H1 (cell line): ENCODE measurements around the gene GPR25. TPM values are rescaled to one million over a fixed set of nuclear protein-coding genes. Genes with fewer than 3 reads are reported as not detected.

Source experiments
- CTCF ChIA-PET: fragments of 300-600 bp; sonication (Branson Sonifier 250); formaldehyde crosslinking; loops from one replicate; lab custom pipeline; 2021; ENCODE audit not compliant: partially characterized antibody; lab: Charles Lee
- POLR2A ChIA-PET: fragments of 300-600 bp; sonication (Branson Sonifier 250); formaldehyde crosslinking; loops from one replicate; lab custom pipeline; 2021; ENCODE audit warnings: inconsistent platforms; ENCODE audit not compliant: partially characterized antibody; lab: Charles Lee
- DNase-seq, 2 experiments: peaks; one replicate each; pipeline versions ENCODE4 v3.0.0 to v3.0.0-alpha.2; 2010 to 2022; ENCODE audit warnings: low spot score in 2 of 2, low read depth in 1 of 2, mixed read lengths in 1 of 2
- FAIRE-seq: peaks from 2 replicates; lab custom pipeline; 2011; peaks lifted over from hg19 to GRCh38; lab: Jason Lieb, UNC
- H2AFZ ChIP-seq: 2 replicates; pipeline ENCODE4 v1.8.1; 2012; ENCODE audit warnings: low read length, inconsistent platforms
- H2AK5ac ChIP-seq: 2 replicates; pipeline ENCODE4 v1.6.1; 2013; ENCODE audit warnings: low read depth, low read length
- H2BK120ac ChIP-seq: replicated peaks from 2 replicates; pipeline ENCODE3; 2013; ENCODE audit warnings: low read depth, low read length, inconsistent platforms
- H2BK12ac ChIP-seq: 2 replicates; pipeline ENCODE4 v1.6.1; 2013; ENCODE audit warnings: low read depth, low read length
- H2BK15ac ChIP-seq: 2 replicates; pipeline ENCODE4 v1.6.1; 2013; ENCODE audit warnings: low read length
- H2BK20ac ChIP-seq: 2 replicates; pipeline ENCODE4 v1.6.1; 2013; ENCODE audit warnings: low read length
- H2BK5ac ChIP-seq: 2 replicates; pipeline ENCODE4 v1.6.1; 2013; ENCODE audit warnings: low read depth, low read length
- H3K14ac ChIP-seq: 2 replicates; pipeline ENCODE4 v1.6.1; 2013; ENCODE audit warnings: inconsistent platforms; ENCODE audit not compliant: insufficient read length
- H3K18ac ChIP-seq: 2 replicates; pipeline ENCODE4 v1.6.1; 2013; ENCODE audit warnings: low read length; ENCODE audit errors: extremely low read depth
- H3K23ac ChIP-seq: 2 replicates; pipeline ENCODE4 v1.6.1; 2013; ENCODE audit warnings: inconsistent platforms; ENCODE audit not compliant: insufficient read length
- H3K23me2 ChIP-seq: 2 replicates; pipeline ENCODE4 v1.6.1; 2013; ENCODE audit warnings: low read depth, low read length
- H3K27ac ChIP-seq: 2 replicates; pipeline ENCODE4 v1.6.1; 2011; ENCODE audit warnings: low read depth, low read length, inconsistent platforms
- H3K27me3 ChIP-seq, 4 experiments: replicated peaks in 1 of 4; 1 replicate in 1 of 4; 2 replicates in 3 of 4; pipeline versions ENCODE4 v1.6.1 to v1.8.1; 2011 to 2013; ENCODE audit warnings: low read length in 3 of 4, mild to moderate bottlenecking in 3 of 4, inconsistent platforms in 2 of 4, mixed read lengths in 2 of 4, moderate library complexity in 1 of 4; ENCODE audit not compliant: control insufficient read depth in 3 of 4, insufficient read depth in 3 of 4; ENCODE audit errors: extremely low read depth in 1 of 4
- H3K36me3 ChIP-seq, 4 experiments: 2 replicates each; pipeline versions ENCODE4 v1.6.1 to v1.8.1; 2011 to 2013; ENCODE audit warnings: mild to moderate bottlenecking in 4 of 4, low read length in 3 of 4, moderate library complexity in 2 of 4, control low read depth in 1 of 4, inconsistent platforms in 1 of 4; ENCODE audit not compliant: insufficient read depth in 4 of 4, control insufficient read depth in 2 of 4
- H3K4ac ChIP-seq: replicated peaks from 2 replicates; pipeline ENCODE3; 2013; ENCODE audit warnings: low read length, low read depth, mixed read lengths, inconsistent platforms; ENCODE audit not compliant: insufficient read length
- H3K4me1 ChIP-seq, 4 experiments: replicated peaks in 1 of 4; 1 replicate in 1 of 4; 2 replicates in 3 of 4; pipeline versions ENCODE4 v1.6.1 to v1.8.1; 2011 to 2013; ENCODE audit warnings: low read length in 3 of 4, inconsistent platforms in 2 of 4, mixed read lengths in 1 of 4; ENCODE audit not compliant: insufficient read depth in 4 of 4, control insufficient read depth in 3 of 4
- H3K4me2 ChIP-seq, 2 experiments: 2 replicates each; pipeline versions ENCODE4 v1.6.1 to v1.8.1; 2011 to 2013; ENCODE audit warnings: low read depth in 2 of 2, low read length in 2 of 2, control low read depth in 1 of 2, inconsistent platforms in 1 of 2, mild to moderate bottlenecking in 1 of 2; ENCODE audit not compliant: insufficient read depth in 1 of 2
- H3K4me3 ChIP-seq, 4 experiments: fragments of 200-600, 300-600 bp in 1 of 4; sonication (generic), shearing (Covaris generic), sonication (Bioruptor Twin) in 1 of 4; 2 replicates each; pipeline versions ENCODE4 v1.5.1 to v1.8.1; 2011 to 2016; ENCODE audit warnings: low read length in 4 of 4, low read depth in 3 of 4, control low read depth in 2 of 4, inconsistent platforms in 2 of 4, mild to moderate bottlenecking in 2 of 4, mixed read lengths in 1 of 4, moderate library complexity in 1 of 4; ENCODE audit not compliant: insufficient read depth in 2 of 4; ENCODE audit errors: extremely low read depth in 1 of 4
- H3K56ac ChIP-seq: replicated peaks from 2 replicates; pipeline ENCODE3; 2013; ENCODE audit warnings: low read depth, mild to moderate bottlenecking, mixed read lengths, low read length, inconsistent platforms; ENCODE audit not compliant: insufficient read length
- H3K79me1 ChIP-seq: 2 replicates; pipeline ENCODE4 v1.6.1; 2013; ENCODE audit warnings: low read depth, low read length, control low read depth
- H3K79me2 ChIP-seq, 2 experiments: 2 replicates each; pipeline versions ENCODE4 v1.6.1 to v1.8.1; 2012 to 2013; ENCODE audit warnings: low read length in 2 of 2, mild to moderate bottlenecking in 2 of 2, inconsistent platforms in 1 of 2; ENCODE audit not compliant: insufficient read depth in 2 of 2, control insufficient read depth in 1 of 2
- H3K9ac ChIP-seq, 4 experiments: replicated peaks in 1 of 4; 1 replicate in 1 of 4; 2 replicates in 3 of 4; pipeline versions ENCODE4 v1.6.1 to v1.8.1; 2011 to 2013; ENCODE audit warnings: low read depth in 3 of 4, low read length in 3 of 4, control low read depth in 2 of 4, mild to moderate bottlenecking in 2 of 4, moderate library complexity in 2 of 4, inconsistent platforms in 1 of 4; ENCODE audit errors: extremely low read depth in 1 of 4
- H3K9me3 ChIP-seq, 2 experiments: 2 replicates each; pipeline versions ENCODE4 v1.6.1 to v1.8.1; 2012 to 2013; ENCODE audit warnings: mild to moderate bottlenecking in 2 of 2, moderate library complexity in 2 of 2, control low read depth in 1 of 2, inconsistent platforms in 1 of 2, low read depth in 1 of 2, low read length in 1 of 2, mixed read lengths in 1 of 2; ENCODE audit not compliant: insufficient read depth in 2 of 2
- H4K20me1 ChIP-seq, 2 experiments: replicated peaks in 1 of 2; 2 replicates each; pipeline versions ENCODE3 to v1.8.1; 2011 to 2013; ENCODE audit warnings: inconsistent platforms in 2 of 2, low read length in 2 of 2, mild to moderate bottlenecking in 1 of 2; ENCODE audit not compliant: insufficient read depth in 2 of 2, control insufficient read depth in 1 of 2
- H4K5ac ChIP-seq: 2 replicates; pipeline ENCODE4 v1.6.1; 2013; ENCODE audit warnings: low read length, low read depth, mixed read lengths, inconsistent platforms; ENCODE audit not compliant: insufficient read length
- H4K8ac ChIP-seq: 2 replicates; pipeline ENCODE4 v1.8.0; 2013; ENCODE audit warnings: mild to moderate bottlenecking, moderate library complexity, low read length, inconsistent platforms; ENCODE audit not compliant: insufficient read depth; ENCODE audit errors: extremely low read depth
- H4K91ac ChIP-seq: replicated peaks from 2 replicates; pipeline ENCODE3; 2013; ENCODE audit warnings: low read length, mixed read lengths, inconsistent platforms; ENCODE audit not compliant: insufficient read length
- SP1 ChIP-seq: IDR thresholded peaks from 2 replicates; pipeline ENCODE4 v1.6.1; 2011; ENCODE audit warnings: low read depth, low read length
- WGBS, 2 experiments: shearing (Covaris generic) in 1 of 2; methylation state at CpG; one replicate each; pipeline versions ENCODE4 v1.1.6 to v1.1.7; 2013 to 2015; ENCODE audit warnings: low lambda C conversion rate in 2 of 2, mixed read lengths in 2 of 2, inconsistent platforms in 1 of 2, low coverage in 1 of 2, missing lambda C conversion rate in 1 of 2; ENCODE audit not compliant: insufficient replicate concordance in 2 of 2, insufficient coverage in 1 of 2, insufficient read length in 1 of 2; ENCODE audit errors: extremely low coverage in 1 of 2, missing lambda C conversion rate in 1 of 2; 5-methylcytosine and 5-hydroxymethylcytosine counted together
- polyA plus RNA-seq, 7 experiments: library from polyadenylated mRNA; depleted of rRNA in 3 of 7; stranded (reverse) in 5 of 7; unstranded in 2 of 7; fragments of >200 nt in 5 of 7; fragments of 200-250 nt in 2 of 7; gene quantifications; 1 replicate in 5 of 7; 2 replicates in 1 of 7; 4 replicates in 1 of 7; pipeline versions ENCODE4 v1.2.1 to v1.2.3, GENCODE V29; 2011 to 2013; ENCODE audit warnings: missing spikeins in 2 of 7, mixed read lengths in 2 of 7
- total RNA-seq: library from RNA; stranded (reverse); fragmentation: NEBNext Ultra II Directional; extraction: Animal tissue kit (Norgen Biotek cat#: 25700); gene quantifications from 2 replicates; pipeline ENCODE4 v1.2.1, GENCODE V29; 2021

GPR25 gene
- total and polyA plus RNA-seq, 2 of the 8 experiments (the other 6 are each of a cell fraction or from before 2014, with no cell fraction given) = not detected

DNA sequence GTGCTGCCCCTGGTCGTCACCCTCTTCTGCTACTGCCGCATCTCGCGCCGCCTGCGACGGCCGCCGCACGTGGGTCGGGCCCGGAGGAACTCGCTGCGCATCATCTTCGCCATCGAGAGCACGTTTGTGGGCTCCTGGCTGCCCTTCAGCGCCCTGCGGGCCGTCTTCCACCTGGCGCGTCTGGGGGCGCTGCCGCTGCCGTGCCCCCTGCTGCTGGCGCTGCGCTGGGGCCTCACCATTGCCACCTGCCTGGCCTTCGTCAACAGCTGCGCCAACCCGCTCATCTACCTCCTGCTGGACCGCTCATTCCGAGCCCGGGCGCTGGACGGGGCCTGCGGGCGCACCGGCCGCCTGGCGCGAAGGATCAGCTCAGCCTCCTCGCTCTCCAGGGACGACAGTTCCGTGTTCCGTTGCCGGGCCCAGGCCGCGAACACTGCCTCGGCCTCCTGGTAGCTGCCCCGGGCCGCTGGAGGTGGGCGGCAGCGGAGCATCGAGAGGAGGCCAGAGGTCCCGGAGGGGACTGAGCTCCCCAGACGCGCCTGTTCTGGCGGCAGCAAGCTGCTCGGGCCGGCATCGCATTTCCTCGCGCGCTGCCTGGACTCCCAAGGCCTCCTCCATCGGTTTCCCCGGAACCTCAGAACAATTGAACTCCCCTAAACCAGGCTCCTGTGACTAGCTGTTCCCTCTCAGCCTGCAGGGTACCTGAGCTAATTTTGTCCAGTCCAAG, 1.1 kb downstream of the GPR25 start:
- Histone ChIP-seq H3K4me2 (no peak overlapping the region), H3K4me3 (no peak overlapping the region), H2BK120ac (no peak overlapping the region), H2AK5ac (no peak overlapping the region), H3K23me2 (no peaks in the 10 kb centered on the region), H3K79me2 (no peaks in the 10 kb centered on the region), H4K5ac (no peak overlapping the region), H3K56ac (no peak overlapping the region), H3K27me3 (no peaks in the 10 kb centered on the region), H3K18ac (no peak overlapping the region), H3K36me3 (no peaks in the 10 kb centered on the region), H3K14ac (no peak overlapping the region), H3K4me1 (peaks cover 0 to 8% (median 4%) of the 10 kb centered on the region in 4 experiments; a peak in 4 of 7 replicates), H3K9ac (no peak overlapping the region), H2BK5ac (no peak overlapping the region), H4K20me1 (no peaks in the 10 kb centered on the region), H2AFZ (0 out of 2 replicates have a peak overlapping the region, but pooled peaks have one; percentile 61), H2BK15ac (no peak overlapping the region), H4K91ac (no peak overlapping the region), H3K23ac (no peak overlapping the region), H3K4ac (no peak overlapping the region), H2BK12ac (no peak overlapping the region), H2BK20ac (no peak overlapping the region), H4K8ac (peak overlapping the region; percentile 70), H3K79me1 (no peaks in the 10 kb centered on the region), H3K9me3 (no peaks in the 10 kb centered on the region), H3K27ac (no peak overlapping the region)
- DNase-seq = peak in 1 of 2 experiments; percentile 53
- POLR2A ChIA-PET = interaction anchor here (0.7 to 3.1 kb wide), 5 partner anchors 9 to 26 kb away, joined by 3 to 31 read pairs (median 3); partner anchors contain the start of gene INAVA
- 92% methylated on average over 42 of the region's 66 CpGs; no CpG with 5 or more reads in 1 of the 2 experiments for WGBS, 2 experiments
- no peak for TF ChIP-seq SP1
- no peak for FAIRE-seq
- CTCF ChIA-PET = interaction anchor here (0.9 to 1.9 kb wide), 2 partner anchors 17 to 62 kb away, joined by 3 to 9 read pairs; no protein-coding TSS in a partner anchor
